HG03025 (cell line): ENCODE results near the gene MRPL12.

Source experiments
- ATAC-seq: cut with Tn5 transposase; IDR thresholded peaks from one replicate; pipeline ENCODE4 v1.9.1; 2021; ENCODE audit warnings: mild to moderate bottlenecking, moderate library complexity; ENCODE audit not compliant: unreplicated experiment, low FRiP score

The MRPL12 gene

DNA sequence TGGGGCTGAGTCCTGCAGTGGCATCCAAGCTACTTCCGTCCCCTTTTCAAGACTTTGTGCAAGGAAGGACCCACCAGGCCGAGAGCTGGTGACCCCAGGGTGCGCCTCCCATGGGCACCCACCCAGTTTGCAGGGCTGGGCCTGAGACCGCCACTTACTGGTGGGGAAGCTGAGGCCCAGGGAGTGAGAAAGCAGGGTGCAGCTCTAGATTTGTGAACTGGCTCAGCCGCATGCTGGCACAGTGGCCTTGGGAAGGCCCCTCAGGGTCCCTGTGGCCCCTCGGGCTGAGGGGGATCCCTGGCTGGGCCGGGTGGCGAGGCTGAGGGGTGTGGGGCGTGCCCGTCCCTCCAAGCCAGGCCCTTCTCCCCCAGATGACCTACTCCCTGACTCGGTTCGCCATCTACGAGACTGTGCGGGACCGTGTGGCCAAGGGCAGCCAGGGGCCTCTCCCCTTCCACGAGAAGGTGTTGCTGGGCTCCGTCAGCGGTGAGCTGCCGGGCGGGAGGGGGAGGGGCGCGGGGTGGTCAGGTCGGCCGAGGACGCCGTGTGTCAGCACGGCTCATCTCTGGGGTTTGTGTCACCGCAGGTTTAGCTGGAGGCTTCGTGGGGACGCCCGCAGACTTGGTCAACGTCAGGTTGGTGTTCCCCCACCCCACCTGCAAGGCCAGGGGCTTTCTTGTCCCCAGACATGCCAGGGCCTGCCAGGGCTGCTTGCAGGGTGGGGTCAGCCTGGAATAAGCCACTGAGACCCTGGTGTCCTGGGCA, 12.1 kb downstream of the MRPL12 start:
- no peak for ATAC-seq

DNA sequence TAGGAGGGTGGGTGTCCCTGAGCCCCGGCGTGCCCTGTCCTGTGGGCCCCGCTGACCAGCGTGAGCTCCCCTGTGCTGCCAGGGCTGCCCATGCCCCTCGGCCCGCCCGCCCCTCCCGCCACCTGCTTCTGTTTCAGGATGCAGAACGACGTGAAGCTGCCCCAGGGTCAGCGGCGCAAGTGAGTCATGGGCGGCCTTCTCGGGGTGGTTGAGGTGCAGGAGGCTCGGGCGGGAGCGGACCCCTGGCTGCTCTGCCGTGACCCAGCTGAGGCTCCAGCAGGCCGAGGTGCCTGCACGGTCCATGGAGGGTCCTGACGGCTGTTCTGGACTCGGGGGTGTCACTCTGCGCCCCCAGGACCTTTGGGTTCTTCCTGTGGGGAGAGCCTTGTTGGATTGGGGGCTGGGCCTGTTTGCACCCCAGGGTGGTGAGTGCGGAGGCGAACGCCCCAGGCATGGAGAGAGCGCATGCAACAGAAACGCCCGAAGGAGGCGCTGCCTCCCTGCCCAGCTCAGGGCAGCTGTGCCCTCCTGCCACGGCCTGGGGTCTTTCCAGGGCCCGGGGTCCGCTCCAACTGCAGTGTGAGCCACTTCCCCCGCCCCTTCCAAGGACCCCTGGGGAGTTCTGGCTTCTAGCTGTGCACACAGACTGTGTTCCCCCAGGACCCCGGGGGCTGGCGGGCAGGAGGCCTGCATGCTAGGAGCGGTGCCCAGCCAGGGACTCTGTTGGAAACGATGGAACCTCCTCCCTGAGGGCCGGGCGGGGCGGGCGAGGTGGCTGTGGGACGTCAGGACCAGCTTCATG, 12.9 kb downstream of the MRPL12 start:
- no peak for ATAC-seq

DNA sequence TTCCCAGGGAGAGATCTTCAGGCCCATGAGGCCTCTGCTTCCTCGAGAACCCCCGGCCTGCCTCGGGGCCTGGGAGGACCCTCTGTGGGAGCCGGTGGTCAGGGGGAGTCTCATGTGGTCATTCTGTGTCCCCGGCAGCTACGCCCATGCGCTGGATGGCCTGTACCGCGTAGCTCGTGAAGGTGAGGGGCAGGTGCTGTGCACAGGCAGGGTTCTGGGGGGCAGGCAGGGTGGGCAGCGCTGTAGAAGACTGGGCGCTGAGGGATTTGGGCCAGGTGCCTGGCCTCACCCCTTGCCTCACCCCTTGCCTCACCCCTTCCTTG, 13.5 kb downstream of the MRPL12 start:
- ATAC-seq = no peak

DNA sequence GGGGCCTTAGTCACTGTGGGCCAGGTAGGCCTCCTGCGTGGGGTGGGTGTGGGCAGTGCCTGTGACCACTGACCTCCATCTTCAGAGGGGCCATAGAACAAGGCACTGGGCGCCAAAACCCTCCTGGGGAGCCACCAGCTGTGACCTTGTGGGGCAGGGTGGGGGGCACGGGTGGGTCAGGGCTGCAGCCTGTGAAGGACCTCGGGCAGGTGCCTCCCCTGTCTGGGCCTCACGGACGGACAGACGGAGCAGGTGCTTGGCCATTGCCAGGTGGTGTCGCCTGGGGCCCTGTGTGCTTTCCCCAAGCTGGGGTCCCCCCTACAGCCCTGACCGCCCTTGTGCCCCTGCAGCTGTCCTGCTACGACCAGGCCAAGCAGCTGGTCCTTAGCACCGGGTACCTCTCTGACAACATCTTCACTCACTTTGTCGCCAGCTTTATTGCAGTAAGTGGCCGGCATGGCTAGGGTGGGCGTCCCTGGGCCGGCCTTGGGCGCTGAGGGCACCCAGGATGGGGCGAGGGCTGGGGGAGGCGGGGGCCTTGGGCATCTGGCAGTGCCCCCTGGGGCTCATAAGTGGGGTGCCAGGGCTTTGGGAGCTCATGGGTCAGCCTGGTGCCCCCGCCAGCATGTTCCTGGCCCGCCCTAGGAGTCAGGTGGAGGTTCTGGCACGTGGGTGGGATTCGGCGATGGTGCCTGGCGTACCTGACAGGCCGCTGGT, 14.0 kb downstream of the MRPL12 start:
- no peak for ATAC-seq

DNA sequence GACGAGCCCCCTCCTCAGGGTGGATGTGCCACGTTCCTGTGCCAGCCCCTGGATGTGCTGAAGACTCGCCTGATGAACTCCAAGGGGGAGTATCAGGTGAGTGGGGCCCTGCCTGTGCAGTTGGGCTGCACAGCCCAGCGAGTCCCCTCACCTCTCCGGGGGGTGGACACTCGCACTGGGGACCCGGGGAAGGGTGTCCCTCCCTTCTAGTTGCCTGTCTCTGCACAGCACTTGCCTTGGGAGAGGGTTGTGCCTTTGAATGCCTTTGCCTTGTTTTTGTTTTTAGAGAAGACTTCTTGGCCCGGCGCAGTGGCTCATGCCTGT, 14.6 kb downstream of the MRPL12 start:
- no peak for ATAC-seq

DNA sequence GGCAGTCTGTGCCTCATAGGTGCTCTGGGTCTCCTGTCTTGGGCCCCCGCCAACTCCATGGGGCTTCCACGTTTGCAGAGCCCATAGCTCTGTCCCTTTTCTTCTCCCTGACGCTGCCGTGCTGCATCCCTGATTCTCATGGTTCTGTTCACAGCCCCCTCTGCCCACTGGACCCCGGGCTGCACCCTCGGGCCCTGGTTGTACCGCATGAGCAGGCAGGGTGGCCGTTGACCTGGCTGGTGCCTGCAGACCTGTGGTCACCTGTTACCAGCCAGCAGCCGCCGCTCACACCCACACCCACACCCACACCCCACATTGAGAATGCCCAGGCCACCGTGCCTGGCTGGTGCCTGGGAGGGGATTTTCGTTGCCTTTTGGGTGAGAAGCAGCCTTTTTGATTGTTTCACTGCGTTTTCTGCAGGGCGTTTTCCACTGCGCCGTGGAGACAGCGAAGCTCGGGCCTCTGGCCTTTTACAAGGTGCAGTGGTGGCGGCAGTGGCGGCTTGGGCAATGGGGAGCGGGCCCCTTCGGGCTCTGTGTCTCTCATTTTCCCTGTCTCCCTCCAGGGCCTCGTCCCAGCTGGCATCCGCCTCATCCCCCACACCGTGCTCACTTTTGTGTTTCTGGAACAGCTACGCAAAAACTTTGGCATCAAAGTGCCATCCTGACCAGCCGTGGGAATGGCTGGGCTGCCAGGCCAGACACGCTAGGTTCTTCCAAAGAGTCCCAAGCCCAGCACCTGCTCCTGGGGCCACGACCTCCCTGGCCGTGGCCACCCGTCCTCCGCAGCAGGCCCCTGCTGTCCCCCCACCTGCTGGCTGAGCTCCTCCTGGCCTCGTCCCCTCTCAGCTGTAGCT, 16.5 kb downstream of the MRPL12 start:
- ATAC-seq = no peak

DNA sequence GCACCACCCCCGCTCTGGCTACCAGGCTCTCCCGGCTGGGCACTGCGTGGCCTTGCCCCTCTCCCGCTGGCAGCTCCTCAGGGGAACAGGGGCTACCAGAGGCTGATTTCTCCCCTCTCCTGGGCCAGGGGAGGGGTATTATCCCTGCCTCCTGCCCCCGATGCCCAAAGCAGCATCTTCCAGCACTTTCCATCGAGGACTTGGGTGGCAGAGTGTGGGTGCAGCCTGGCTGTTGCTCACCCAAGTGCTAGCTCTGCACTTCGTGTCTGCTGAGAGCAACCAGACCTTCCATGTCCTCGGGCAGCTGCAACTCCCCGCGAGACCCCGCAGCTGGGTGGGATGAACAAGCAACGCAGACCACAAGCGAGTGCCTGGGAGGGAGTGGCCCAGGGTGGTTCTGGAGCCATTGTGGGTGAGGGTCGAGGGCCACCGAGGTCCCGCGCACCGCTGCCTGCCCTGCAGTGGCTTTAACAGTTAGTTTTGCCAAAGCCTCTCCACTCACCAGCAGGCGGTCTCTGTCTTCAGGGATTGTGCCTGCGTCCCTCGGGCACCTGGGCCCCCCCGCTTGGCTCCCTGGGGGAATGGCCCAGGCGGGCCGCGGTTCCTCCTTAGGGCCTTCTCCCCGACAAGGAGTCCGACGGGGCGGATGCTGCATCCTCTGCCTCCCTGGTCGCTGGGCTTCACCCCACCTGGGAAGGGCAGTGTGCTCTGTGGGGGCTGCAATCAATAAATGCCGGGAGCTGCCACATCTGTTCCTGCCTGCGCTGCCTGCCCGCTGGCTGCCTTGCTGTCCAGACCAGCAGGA, 17.3 kb downstream of the MRPL12 start:
- ATAC-seq = no peak

DNA sequence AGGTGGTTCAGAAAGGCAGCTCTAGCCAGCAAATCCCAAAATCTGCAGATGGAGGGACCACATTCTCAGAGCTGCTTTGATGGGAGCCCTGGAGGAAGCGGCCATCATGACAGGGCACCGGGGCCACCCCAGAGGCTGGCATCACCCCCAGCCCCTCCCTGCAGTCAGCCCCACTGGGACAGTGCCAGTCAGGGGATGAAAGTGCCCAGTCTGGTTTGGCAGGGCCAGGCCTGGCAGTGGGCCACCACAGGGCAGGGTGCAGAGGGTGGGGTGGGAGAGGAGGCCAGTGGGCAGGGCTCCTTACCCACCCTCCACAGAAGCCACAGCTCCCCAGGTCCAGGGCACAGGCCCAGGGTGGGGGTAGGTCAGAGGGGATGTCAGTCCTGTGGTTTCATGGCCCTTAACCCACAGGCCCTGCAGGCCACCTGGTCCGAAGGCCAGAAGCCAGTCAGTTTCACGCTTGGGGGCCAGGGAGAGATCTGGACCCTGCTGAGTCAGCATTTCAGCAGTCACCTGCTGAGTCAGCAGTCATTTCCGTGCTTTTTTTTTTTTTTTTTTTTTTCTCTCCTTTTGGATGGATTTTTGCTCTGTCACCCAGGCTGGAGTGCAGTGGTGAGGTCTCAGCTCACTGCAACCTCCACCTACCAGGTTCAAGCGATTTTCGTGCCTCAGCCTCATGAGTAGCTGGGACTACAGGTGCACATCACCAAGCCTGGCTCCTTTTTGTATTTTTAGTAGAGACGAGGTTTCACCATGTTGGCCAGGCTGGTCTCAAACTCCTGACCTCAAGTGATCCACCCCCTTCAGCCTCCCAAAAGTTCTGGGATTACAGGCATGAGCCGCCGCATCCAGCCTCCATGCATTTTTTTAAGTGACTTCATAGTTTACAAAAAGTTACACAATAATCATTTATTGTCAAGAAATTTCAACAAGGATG, 19.3 kb downstream of the MRPL12 start:
- ATAC-seq = no peak

DNA sequence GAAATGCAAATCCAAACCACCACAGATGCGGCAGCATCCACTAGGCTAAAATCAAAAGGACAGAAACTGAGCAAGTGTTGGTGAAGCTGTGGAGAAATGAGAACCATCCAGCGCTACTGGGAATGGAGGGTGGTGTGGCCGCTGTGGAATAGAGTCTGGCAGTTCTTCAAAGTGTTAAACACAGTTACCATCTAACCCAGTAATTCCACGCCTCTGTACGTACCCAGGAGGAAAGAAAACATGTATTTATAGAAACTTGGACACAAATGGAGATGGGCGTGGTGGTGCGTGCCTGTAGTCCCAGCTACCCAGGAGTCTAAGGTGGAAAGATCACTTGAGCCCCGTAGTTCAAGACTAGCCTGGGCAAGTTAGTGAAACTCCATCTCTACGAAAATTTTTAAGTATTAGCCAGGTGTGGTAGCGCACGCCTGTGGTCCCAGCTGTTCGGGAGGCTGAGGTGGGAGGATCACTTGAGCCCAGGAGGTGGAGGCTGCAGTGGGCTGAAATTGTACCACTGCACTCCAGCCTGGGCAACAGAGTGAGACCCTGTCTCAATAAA, 20.6 kb downstream of the MRPL12 start:
- no peak for ATAC-seq

DNA sequence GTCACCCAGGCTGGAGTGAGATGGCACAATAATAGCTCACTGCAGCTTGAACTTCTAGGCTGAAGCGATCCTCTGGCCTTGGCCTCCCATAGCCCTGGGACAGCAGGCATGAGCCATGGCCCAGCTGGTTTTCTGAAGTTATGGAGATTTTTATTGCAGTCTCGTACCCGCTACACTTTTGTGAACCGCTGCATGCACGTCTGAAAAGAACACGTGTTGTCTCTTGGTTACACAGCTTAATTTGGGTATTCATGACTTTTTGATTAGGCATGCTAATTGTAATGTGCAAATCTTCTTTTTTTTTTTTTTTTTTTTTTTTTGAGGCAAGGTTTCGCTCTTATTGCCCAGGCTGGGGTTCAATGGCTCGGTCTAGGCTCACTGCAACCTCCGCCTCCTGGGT, 22.3 kb downstream of the MRPL12 start:
- ATAC-seq = no peak

DNA sequence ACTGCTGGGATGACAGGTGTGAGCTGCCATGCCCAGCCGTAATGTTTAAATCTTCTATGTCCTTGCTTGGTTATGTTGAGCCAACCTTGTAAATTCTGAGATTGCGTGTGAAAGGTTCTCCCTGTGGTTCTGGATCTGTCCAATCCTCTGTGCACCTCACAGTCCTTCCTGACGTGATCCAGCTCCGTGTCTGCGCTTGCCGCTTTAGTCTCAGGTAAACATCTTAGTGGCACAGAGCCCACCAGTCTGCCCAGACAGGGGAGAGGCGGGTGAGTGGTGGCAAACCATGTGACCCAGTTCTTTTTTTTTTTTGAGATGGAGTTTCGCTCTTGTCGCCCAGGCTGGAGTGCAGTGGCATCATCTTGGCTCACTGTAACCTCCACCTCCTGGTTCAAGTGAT, 22.8 kb downstream of the MRPL12 start:
- ATAC-seq = no peak

DNA sequence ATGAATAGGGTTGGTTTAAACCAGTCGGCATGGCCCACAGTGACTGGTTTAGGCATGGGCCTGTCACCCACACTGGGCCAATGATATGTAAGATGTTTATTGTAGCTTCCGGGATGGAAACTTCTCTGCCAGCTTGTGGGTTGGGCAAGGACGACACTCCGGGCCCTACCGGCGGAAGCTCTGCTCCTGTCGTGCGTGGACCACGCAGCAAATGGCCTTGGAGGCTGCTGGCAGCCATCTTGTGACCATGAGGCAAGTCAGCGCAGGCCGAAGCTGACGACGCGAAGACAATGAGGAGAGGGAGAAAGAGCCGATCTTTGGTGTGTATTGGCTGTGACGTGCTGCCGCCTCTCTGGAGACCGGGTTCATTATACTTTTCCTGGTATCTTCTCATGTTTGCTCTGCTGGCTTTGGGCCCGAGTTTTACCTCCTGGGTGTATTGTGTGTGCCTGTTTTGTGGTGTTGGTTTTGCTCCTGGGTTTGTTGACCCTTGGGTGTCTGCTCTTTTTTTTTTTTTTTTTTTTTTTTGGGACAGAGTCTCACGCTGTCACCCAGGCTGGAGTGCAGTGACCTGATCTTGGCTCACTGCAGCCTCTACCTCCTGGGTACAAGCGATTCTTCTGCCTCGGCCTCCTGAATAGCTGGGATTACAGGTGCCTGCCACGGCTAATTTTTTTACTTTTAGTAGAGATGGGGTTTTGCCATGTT, 24.3 kb downstream of the MRPL12 start:
- ATAC-seq = no peak

DNA sequence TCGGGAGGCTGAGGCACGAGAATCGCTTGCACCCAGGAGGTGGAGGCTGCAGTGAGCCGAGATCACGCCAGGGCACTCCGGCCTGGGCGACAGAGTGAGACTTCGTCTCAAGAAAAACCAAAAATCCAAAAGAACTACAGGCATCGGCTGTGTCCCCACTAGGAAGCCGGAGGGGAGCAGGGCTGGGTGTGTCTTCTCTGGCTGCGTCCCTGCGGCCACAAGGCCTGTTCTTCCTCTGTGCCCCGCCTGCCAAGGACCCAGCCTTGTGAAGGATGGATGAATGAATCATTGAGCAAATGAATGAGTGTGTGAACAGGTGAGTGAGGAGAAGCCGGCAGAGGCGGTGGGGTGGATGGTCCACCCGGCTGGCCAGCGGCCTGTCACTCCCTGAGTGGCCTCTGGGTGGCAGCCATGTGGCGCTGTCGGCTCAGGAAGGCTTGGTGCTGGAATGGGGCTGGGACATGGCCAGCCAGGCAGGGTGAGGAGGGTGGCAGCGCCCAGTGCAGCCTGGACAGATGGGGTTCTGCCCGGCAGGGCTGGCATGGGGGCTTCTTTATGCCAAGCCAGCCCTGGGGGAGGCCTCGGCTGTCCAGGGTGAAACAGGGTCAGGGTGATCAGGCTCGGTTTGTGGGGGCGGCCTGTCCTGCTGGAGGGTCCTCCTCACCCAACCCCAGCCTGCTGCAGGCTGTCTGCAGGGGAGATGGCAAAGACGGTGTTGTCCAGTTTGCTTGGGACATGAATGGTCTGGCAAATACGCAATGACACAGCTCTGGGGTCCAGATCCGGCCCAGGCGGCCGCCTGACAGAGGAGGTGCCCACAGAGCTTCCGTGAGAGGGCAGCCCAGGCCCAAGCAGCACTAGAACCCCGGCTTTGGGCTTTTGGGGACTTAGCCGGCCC, 30.6 kb downstream of the MRPL12 start:
- ATAC-seq = no peak

DNA sequence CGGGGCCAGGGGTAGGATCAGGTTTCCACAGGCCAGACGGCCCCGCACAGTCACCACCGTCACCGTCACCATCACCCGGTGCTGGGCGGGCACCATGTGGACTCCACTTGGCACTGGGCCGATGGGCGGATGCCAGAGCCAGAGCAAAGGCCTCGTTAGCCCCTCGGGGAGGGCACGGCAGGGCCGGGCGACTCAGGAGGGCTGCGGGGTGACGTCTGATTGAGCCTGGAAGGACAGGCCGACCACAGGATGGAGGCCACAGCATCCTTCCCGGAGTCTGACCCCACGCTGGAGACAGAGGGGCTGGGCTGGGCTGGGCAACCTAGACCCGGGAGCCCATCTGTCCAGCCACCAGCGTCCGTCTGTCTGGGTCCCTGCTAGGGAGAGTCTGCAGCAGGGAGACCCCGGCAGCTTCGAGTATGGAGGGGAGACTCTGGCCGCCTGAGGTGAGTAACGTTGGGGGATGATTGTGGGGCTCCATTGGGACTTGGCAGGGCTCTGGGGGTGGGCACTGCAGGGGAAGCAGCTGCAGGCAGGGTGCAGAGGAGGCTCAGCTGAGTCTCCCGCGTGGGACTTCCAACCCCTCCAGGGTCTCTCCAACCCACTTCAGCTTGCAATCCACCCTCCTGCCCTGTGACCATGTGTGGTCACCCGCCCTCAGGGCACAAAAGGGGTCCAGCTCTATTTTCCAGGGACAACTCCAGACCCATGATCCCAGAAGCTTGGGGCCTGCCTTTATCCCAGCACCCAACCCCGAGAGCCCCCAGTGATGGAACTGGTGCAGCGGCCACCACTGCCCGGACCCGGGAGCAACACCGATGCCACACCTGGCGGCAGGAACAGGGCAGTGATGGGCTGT, 31.5 kb downstream of the MRPL12 start:
- no peak for ATAC-seq

DNA sequence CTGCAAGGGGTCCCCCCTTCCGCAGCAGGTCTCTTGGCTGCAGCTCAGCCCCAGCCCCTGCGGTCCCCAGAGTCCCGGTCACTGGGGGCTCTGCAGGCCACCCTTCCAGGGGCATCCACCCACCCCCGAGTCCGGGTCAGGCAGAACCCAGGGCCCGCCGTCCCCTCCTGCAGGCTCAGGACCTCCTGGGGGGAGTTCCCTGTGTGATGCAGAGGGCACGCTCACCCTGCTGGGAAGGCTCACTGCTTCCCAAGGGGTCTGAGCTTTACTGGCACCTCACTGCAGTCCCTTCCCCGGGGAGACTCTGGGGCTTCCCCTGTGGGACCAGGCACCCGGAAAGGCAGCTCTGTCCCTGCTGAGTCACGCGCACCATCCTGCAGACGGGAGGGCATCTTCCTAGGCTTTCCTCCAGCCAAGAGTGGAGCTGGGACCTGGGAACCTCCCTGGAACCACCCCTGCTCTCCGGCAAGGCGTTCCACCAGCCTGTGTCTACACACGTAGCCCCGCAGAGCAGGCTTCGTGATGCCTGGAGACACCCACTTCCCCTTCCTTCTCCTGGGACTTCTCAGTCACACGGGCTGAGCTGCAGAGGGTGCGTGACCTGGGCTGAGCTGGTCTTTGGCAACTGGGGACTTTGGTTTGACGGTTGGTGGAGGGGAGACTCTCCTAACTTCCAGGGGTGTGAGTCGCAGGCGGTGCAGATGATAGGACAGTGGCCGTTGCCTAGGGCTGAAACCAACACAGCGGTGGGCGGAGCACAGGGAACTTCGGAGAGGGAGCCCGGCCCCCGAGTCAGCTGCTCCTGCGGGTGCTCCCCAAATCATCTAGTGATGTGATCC, 32.3 kb downstream of the MRPL12 start:
- no peak for ATAC-seq
